MM.1S (cell line): ENCODE results near the gene DNAJC15.

ENCODE experiments used
- CTCF ChIP-seq: fragments of 300-600 bp; sonication (generic); IDR thresholded peaks from 2 replicates; pipeline ENCODE4 v1.5.1; 2016; ENCODE audit warnings: antibody characterized with exemption, low read length, mixed read lengths
- EZH2phosphoT487 ChIP-seq: fragments of 300-600 bp; sonication (generic); IDR thresholded peaks from 2 replicates; pipeline ENCODE4 v1.6.1; 2018; ENCODE audit warnings: antibody characterized with exemption, low read length

DNA sequence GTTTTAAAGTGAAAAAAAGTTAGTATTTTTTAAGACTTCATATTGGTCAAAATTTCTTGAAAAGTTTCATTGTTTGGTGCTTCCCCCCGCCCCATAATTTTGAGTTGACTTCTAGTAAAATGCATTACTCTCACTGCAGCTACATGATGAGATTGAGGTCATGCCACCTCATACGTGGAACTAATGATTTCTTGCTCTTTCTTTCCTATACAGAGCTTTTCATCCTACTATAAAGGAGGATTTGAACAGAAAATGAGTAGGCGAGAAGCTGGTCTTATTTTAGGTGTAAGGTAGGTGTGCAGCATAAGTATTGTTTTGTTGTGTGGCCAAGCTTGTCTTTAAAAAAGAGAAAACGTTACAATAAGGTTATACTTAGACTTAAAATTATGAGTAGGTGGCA lies 55.0 kb downstream of the DNAJC15 start:
- TF ChIP-seq CTCF (no peak), EZH2phosphoT487 (no peak)
